ENCODE data around the gene PIK3R1. TPM values are rescaled to one million over a fixed set of nuclear protein-coding genes. Genes with fewer than 3 reads are reported as not detected.
A peak's percentile ranks its signal among the peaks of the same experiment; 100 is the strongest.

Gene PIK3R1
- total RNA-seq, 4 donors from 2014 or later: 86.1 to 107 (median 94.8) TPM

DNA sequence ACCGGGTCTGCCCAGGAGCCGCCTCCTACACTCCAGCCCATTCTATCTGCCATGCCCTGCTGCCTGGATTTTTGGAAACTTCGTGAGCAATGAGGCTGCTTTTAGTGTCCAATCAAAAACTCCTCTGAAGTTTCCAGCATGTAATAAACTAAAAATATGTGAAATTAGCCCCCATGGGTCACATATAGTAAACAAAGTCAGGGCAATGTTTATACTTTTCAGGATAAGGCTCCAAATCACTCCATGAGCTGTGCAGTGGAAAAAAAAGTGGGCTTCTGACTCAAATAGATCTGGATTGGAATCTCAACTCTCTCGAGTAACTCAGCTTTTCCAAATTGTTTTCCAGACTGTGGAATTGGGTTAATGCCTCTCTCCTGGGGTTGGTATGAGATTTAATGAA, 68.2 kb downstream of the PIK3R1 start:
- WGBS, 2 donors: 74 to 78% methylated on average over 4 of the region's 4 CpGs
- no peak for DNase-seq
- Histone ChIP-seq H3K4me3 (replicated peaks in 1 of 3) (no peak overlapping the region), H3K4me1 (peaks cover 15 to 18% of the 10 kb centered on the region in 2 donors), H3K9me3 (no peaks in the 10 kb centered on the region), H3K27me3 (no peaks in the 10 kb centered on the region), H3K27ac (no peak overlapping the region), H3K36me3 (peaks cover 25 to 37% of the 10 kb centered on the region in 2 donors)
- TF ChIP-seq, protein P1, sequence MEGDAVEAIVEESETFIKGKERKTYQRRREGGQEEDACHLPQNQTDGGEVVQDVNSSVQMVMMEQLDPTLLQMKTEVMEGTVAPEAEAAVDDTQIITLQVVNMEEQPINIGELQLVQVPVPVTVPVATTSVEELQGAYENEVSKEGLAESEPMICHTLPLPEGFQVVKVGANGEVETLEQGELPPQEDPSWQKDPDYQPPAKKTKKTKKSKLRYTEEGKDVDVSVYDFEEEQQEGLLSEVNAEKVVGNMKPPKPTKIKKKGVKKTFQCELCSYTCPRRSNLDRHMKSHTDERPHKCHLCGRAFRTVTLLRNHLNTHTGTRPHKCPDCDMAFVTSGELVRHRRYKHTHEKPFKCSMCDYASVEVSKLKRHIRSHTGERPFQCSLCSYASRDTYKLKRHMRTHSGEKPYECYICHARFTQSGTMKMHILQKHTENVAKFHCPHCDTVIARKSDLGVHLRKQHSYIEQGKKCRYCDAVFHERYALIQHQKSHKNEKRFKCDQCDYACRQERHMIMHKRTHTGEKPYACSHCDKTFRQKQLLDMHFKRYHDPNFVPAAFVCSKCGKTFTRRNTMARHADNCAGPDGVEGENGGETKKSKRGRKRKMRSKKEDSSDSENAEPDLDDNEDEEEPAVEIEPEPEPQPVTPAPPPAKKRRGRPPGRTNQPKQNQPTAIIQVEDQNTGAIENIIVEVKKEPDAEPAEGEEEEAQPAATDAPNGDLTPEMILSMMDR (IDR thresholded peaks at IDR 0.05): no peak
- TF ChIP-seq POLR2A (IDR thresholded peaks at IDR 0.05): no peak
- intact Hi-C loops (cut with DNase I): no loop called here

- 93% methylated on average over 3 of the region's 3 CpGs for WGBS, 2 donors
- intact Hi-C loops (cut with DNase I): loop anchor here (5.0 kb wide), 2 partner anchors 177 to 677 kb away; no protein-coding TSS in a partner anchor
- Histone ChIP-seq H3K36me3 (peaks cover 16 to 29% of the 10 kb centered on the region in 2 donors), H3K27me3 (no peaks in the 10 kb centered on the region), H3K27ac (peak overlapping the region in 1 of 3 donors; percentile 4), H3K9me3 (no peaks in the 10 kb centered on the region), H3K4me1 (peaks cover 15 to 22% of the 10 kb centered on the region in 2 donors), H3K4me3 (replicated peaks in 1 of 3) (no peak overlapping the region)
- TF ChIP-seq, protein P1 (IDR thresholded peaks at IDR 0.05): no peak
- no peak for TF ChIP-seq POLR2A (IDR thresholded peaks at IDR 0.05)
- DNase-seq: no peak
These were observed 69.7 kb downstream of the PIK3R1 start for GRCh38 chr5:68285075-68285840.

GRCh38 chr5:68285851-68286611, 70.5 kb downstream of the PIK3R1 start:
- TF ChIP-seq, protein P1 (IDR thresholded peaks at IDR 0.05): peak; percentile 50 to 91 (median 70)
- TF ChIP-seq POLR2A (IDR thresholded peaks at IDR 0.05): no peak
- WGBS, 2 donors: 33 to 34% methylated on average over 4 of the region's 4 CpGs
- H3K27ac ChIP-seq: peak overlapping the region; percentile 4 to 94 (median 11)
- no peaks in the 10 kb centered on the region for H3K9me3 ChIP-seq
- intact Hi-C loops (cut with DNase I): loop anchor here (5.0 kb wide), 2 partner anchors 176 to 676 kb away; no protein-coding TSS in a partner anchor
- peaks cover 11 to 21% of the 10 kb centered on the region in 2 donors for H3K36me3 ChIP-seq
- no peak for DNase-seq
- H3K4me3 ChIP-seq (replicated peaks in 1 of 3): no peak overlapping the region
- H3K27me3 ChIP-seq: no peaks in the 10 kb centered on the region
- peaks cover 15 to 22% of the 10 kb centered on the region in 2 donors for H3K4me1 ChIP-seq

DNA sequence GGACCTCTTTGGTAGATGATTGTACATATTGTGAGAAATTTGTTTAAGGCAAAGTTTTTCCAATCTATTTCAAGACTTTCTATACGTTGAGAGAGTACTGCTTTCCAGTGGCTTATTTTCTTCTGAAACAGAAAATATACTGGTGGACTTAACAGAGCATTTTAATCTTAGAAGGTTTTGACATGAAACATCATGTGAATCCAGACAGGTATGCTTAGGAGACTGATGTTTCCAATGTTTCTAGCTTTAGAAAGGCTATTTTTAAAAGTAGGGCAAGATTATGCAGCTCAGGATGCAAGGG, 71.0 kb downstream of the PIK3R1 start:
- Histone ChIP-seq H3K4me1 (peaks cover 15 to 22% of the 10 kb centered on the region in 2 donors), H3K9me3 (no peaks in the 10 kb centered on the region), H3K4me3 (replicated peaks in 1 of 3) (no peak overlapping the region), H3K27ac (peak overlapping the region in 2 of 3 donors; percentile 11 to 94), H3K27me3 (no peaks in the 10 kb centered on the region), H3K36me3 (peaks cover 8 to 16% of the 10 kb centered on the region in 2 donors)
- TF ChIP-seq, protein P1 (IDR thresholded peaks at IDR 0.05): peak in 1 of 6 experiments; percentile 3
- no peak for TF ChIP-seq POLR2A (IDR thresholded peaks at IDR 0.05)
- WGBS, 2 donors: 39 to 47% methylated on average over 1 of the region's 1 CpG
- intact Hi-C loops (cut with DNase I): loop anchor here (5.0 kb wide), 2 partner anchors 176 to 676 kb away; no protein-coding TSS in a partner anchor
- DNase-seq: no peak
